ENCODE measurements around the gene NGDN. TPM values are rescaled to one million over a fixed set of nuclear protein-coding genes. Genes with fewer than 3 reads are reported as not detected.
"Not testable (repeated sequence)": the region's sequence is repeated elsewhere in the genome, so short reads cannot be mapped to it uniquely, and the experiment has no call there.

NGDN gene
- total and polyA plus RNA-seq, 5 donors, result 19.3 to 26.8 (median 22.1) TPM

GRCh38 chr14:23450379-23450778 lies 19.1 kb upstream of the NGDN start:
- Histone ChIP-seq H3K27ac (ENCODE audit: low read length) (no peak overlapping the region), H3K9me3 (ENCODE audit: control insufficient read depth, low read length) (no peaks in the 10 kb centered on the region), H3K27me3 (ENCODE audit: control insufficient read depth, insufficient read depth) (no peaks in the 10 kb centered on the region), H3K4me3 (ENCODE audit: low read length) (no peak overlapping the region), H3K4me1 (ENCODE audit: control insufficient read depth, insufficient read depth, low read length) (no peaks in the 10 kb centered on the region)
- DNase-seq (no peak), ATAC-seq (no peak)
- intact Hi-C loops (cut with DNase I), result loop anchor here in 1 of 4 donors (10.0 kb wide), 1 partner anchor 126 kb away; the partner anchor contains the start of gene PABPN1
- 59% methylated on average over 2 of the region's 2 CpGs for WGBS

- Histone ChIP-seq H3K27ac (ENCODE audit: low read length) (no peak overlapping the region), H3K4me3 (ENCODE audit: low read length) (no peak overlapping the region), H3K9me3 (ENCODE audit: control insufficient read depth, low read length) (no peaks in the 10 kb centered on the region), H3K4me1 (ENCODE audit: control insufficient read depth, insufficient read depth, low read length) (no peaks in the 10 kb centered on the region), H3K27me3 (ENCODE audit: control insufficient read depth, insufficient read depth) (no peaks in the 10 kb centered on the region)
- 93% methylated on average over 2 of the region's 2 CpGs for WGBS
- ATAC-seq, result no peak
- no peak for DNase-seq
- intact Hi-C loops (cut with DNase I), result loop anchor here in 1 of 4 donors (10.0 kb wide), 1 partner anchor 127 kb away; the partner anchor contains the start of gene PABPN1
Observed at GRCh38 chr14:23452237-23452636, 17.3 kb upstream of the NGDN start.

DNA sequence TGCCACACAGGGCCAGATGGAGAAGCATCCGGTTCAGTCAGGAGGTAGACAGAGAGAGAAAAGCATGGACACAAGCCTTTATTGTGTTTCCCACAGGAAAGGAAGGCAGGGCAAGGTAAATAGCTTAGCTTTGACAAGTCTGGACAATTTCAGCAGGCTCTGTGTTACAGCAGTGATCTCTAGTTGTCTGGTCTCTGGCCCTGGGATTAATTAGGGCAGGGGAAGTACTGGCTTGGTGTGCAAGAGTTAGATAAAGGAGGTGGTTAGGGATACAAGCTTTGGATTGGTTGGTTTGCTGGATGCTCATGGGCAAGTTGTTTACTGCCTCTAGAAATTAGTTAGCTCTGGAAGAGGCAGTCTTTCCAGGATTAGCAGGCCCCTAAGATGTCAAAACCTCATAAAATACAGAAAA lies 15.1 kb upstream of the NGDN start:
- H3K9me3 ChIP-seq (ENCODE audit: control insufficient read depth, low read length), result no peaks in the 10 kb centered on the region
- DNase-seq (no peak), ATAC-seq (peak in 1 of 2 donors; percentile 11)
- intact Hi-C loops (cut with DNase I), result loop anchor here in 1 of 4 donors (10.0 kb wide), 1 partner anchor 130 kb away; the partner anchor contains the start of gene PABPN1
- H3K4me3 ChIP-seq (ENCODE audit: low read length), result no peak overlapping the region
- no peaks in the 10 kb centered on the region for H3K4me1 ChIP-seq (ENCODE audit: control insufficient read depth, insufficient read depth, low read length)
- WGBS, result 23% methylated on average over 1 of the region's 1 CpG
- H3K27ac ChIP-seq (ENCODE audit: low read length), result no peak overlapping the region
- no peaks in the 10 kb centered on the region for H3K27me3 ChIP-seq (ENCODE audit: control insufficient read depth, insufficient read depth)

- H3K9me3 ChIP-seq (ENCODE audit: control insufficient read depth, low read length); H3K4me3 ChIP-seq (ENCODE audit: low read length); DNase-seq; H3K27me3 ChIP-seq (ENCODE audit: control insufficient read depth, insufficient read depth); H3K4me1 ChIP-seq (ENCODE audit: control insufficient read depth, insufficient read depth, low read length): not testable (repeated sequence)
- peak overlapping the region; percentile 37 for H3K27ac ChIP-seq (ENCODE audit: low read length)
- WGBS, result 87% methylated on average over 11 of the region's 11 CpGs
- ATAC-seq, result peak; percentile 56 to 67
- intact Hi-C loops (cut with DNase I), result loop anchor here in 2 of 4 donors (5.0 to 10.0 kb wide), 2 partner anchors 125 to 132 kb away; partner anchors contain the start of gene PABPN1 (in 1 of the 2)
Observed at GRCh38 chr14:23456883-23457586, 12.5 kb upstream of the NGDN start.

GRCh38 chr14:23457587-23458445 lies 11.7 kb upstream of the NGDN start:
- H3K4me1 ChIP-seq (ENCODE audit: control insufficient read depth, insufficient read depth, low read length), result no peaks in the 10 kb centered on the region
- ATAC-seq (peak in 1 of 2 donors; percentile 40), DNase-seq (no peak)
- 82% methylated on average over 5 of the region's 5 CpGs for WGBS
- no peak overlapping the region for H3K27ac ChIP-seq (ENCODE audit: low read length)
- intact Hi-C loops (cut with DNase I), result loop anchor here in 2 of 4 donors (5.0 to 10.0 kb wide), 2 partner anchors 126 to 133 kb away; partner anchors contain the start of gene PABPN1 (in 1 of the 2)
- H3K4me3 ChIP-seq (ENCODE audit: low read length), result no peak overlapping the region
- no peaks in the 10 kb centered on the region for H3K27me3 ChIP-seq (ENCODE audit: control insufficient read depth, insufficient read depth)
- H3K9me3 ChIP-seq (ENCODE audit: control insufficient read depth, low read length), result no peaks in the 10 kb centered on the region

- Histone ChIP-seq H3K27me3 (ENCODE audit: control insufficient read depth, insufficient read depth) (no peaks in the 10 kb centered on the region), H3K27ac (ENCODE audit: low read length) (no peak overlapping the region), H3K4me3 (ENCODE audit: low read length) (no peak overlapping the region), H3K4me1 (ENCODE audit: control insufficient read depth, insufficient read depth, low read length) (no peaks in the 10 kb centered on the region), H3K9me3 (ENCODE audit: control insufficient read depth, low read length) (no peaks in the 10 kb centered on the region)
- intact Hi-C loops (cut with DNase I), result no loop called here
- no peak for DNase-seq
- no peak for ATAC-seq
Observed at GRCh38 chr14:23460960-23461359, 8.5 kb upstream of the NGDN start.

- intact Hi-C loops (cut with DNase I), result loop anchor here in 1 of 4 donors (5.0 kb wide), 1 partner anchor 142 kb away; the partner anchor contains the start of gene PABPN1
- H3K4me3 ChIP-seq (ENCODE audit: low read length), result no peak overlapping the region
- no peaks in the 10 kb centered on the region for H3K9me3 ChIP-seq (ENCODE audit: control insufficient read depth, low read length)
Observed at GRCh38 chr14:23464700-23465099, 4.8 kb upstream of the NGDN start.

GRCh38 chr14:23465261-23465660 lies 4.2 kb upstream of the NGDN start:
- Histone ChIP-seq H3K4me1 (ENCODE audit: control insufficient read depth, insufficient read depth, low read length) (no peaks in the 10 kb centered on the region), H3K4me3 (ENCODE audit: low read length) (no peak overlapping the region), H3K27me3 (ENCODE audit: control insufficient read depth, insufficient read depth) (no peaks in the 10 kb centered on the region), H3K9me3 (ENCODE audit: control insufficient read depth, low read length) (no peaks in the 10 kb centered on the region), H3K27ac (ENCODE audit: low read length) (no peak overlapping the region)
- ATAC-seq (no peak), DNase-seq (no peak)
- intact Hi-C loops (cut with DNase I), result loop anchor here in 1 of 4 donors (5.0 kb wide), 1 partner anchor 143 kb away; the partner anchor contains the start of gene PABPN1
- 69% methylated on average over 3 of the region's 3 CpGs for WGBS

More at GRCh38 chr14:23464700-23465099, 4.8 kb upstream of the NGDN start:
- Histone ChIP-seq H3K4me1 (ENCODE audit: control insufficient read depth, insufficient read depth, low read length) (no peaks in the 10 kb centered on the region), H3K27ac (ENCODE audit: low read length) (no peak overlapping the region), H3K27me3 (ENCODE audit: control insufficient read depth, insufficient read depth) (no peaks in the 10 kb centered on the region)
- no peak for ATAC-seq
- no peak for DNase-seq

GRCh38 chr14:23468704-23469126 lies 788 bp upstream of the NGDN start:
- peak overlapping the region; percentile 38 for H3K4me3 ChIP-seq (ENCODE audit: low read length)
- peak in 1 of 2 donors; percentile 1 for ATAC-seq
- no peaks in the 10 kb centered on the region for H3K27me3 ChIP-seq (ENCODE audit: control insufficient read depth, insufficient read depth)
- peak overlapping the region; percentile 76 for H3K27ac ChIP-seq (ENCODE audit: low read length)
- H3K9me3 ChIP-seq (ENCODE audit: control insufficient read depth, low read length), result no peaks in the 10 kb centered on the region
- H3K4me1 ChIP-seq (ENCODE audit: control insufficient read depth, insufficient read depth, low read length), result no peaks in the 10 kb centered on the region
- intact Hi-C loops (cut with DNase I), result loop anchor here in 1 of 4 donors (5.0 kb wide), 1 partner anchor 146 kb away; the partner anchor contains the start of gene PABPN1
- DNase-seq, result no peak
- WGBS, result 70% methylated on average over 15 of the region's 15 CpGs

GRCh38 chr14:23469906-23470403 lies 452 bp downstream of the NGDN start:
- Histone ChIP-seq H3K4me1 (ENCODE audit: control insufficient read depth, insufficient read depth, low read length) (no peaks in the 10 kb centered on the region), H3K4me3 (ENCODE audit: low read length) (peak overlapping the region; percentile 97), H3K9me3 (ENCODE audit: control insufficient read depth, low read length) (no peaks in the 10 kb centered on the region), H3K27ac (ENCODE audit: low read length) (peak overlapping the region; percentile 84), H3K27me3 (ENCODE audit: control insufficient read depth, insufficient read depth) (no peaks in the 10 kb centered on the region)
- ATAC-seq (no peak), DNase-seq (no peak)
- intact Hi-C loops (cut with DNase I), result loop anchor here in 1 of 4 donors (5.0 kb wide), 1 partner anchor 148 kb away; the partner anchor contains the start of gene PABPN1
- 2% methylated on average over 11 of the region's 11 CpGs for WGBS

Data from right cardiac atrium (tissue), 5 donors.